H7 (cell line): ENCODE results near the gene TBCD. TPM values are rescaled to one million over a fixed set of nuclear protein-coding genes. Genes with fewer than 3 reads are reported as not detected.

Experiments
- DNase-seq: peaks from one replicate; pipeline ENCODE4 v3.0.0; 2012
- H3K27me3 ChIP-seq: 2 replicates; pipeline ENCODE4 v1.6.0; 2011; ENCODE audit warnings: mild to moderate bottlenecking, low read length; ENCODE audit not compliant: control insufficient read depth, insufficient read depth
- H3K36me3 ChIP-seq: replicated peaks from 2 replicates; pipeline ENCODE4 v1.5.1; 2011; ENCODE audit warnings: low read length; ENCODE audit not compliant: control insufficient read depth, insufficient read depth
- H3K4me3 ChIP-seq: 2 replicates; pipeline ENCODE4 v1.5.1; 2011; ENCODE audit warnings: low read depth, mild to moderate bottlenecking, control low read depth, low read length, moderate library complexity; ENCODE audit not compliant: insufficient read depth
- total RNA-seq: library from RNA; depleted of rRNA; stranded (reverse); fragments of >200 nt; shearing (Covaris generic); gene quantifications from 2 replicates; pipeline ENCODE4 v1.2.3, GENCODE V29; 2014

The TBCD gene
- total RNA-seq, 1 experiment from 2014 or later = 74.1 TPM

DNA sequence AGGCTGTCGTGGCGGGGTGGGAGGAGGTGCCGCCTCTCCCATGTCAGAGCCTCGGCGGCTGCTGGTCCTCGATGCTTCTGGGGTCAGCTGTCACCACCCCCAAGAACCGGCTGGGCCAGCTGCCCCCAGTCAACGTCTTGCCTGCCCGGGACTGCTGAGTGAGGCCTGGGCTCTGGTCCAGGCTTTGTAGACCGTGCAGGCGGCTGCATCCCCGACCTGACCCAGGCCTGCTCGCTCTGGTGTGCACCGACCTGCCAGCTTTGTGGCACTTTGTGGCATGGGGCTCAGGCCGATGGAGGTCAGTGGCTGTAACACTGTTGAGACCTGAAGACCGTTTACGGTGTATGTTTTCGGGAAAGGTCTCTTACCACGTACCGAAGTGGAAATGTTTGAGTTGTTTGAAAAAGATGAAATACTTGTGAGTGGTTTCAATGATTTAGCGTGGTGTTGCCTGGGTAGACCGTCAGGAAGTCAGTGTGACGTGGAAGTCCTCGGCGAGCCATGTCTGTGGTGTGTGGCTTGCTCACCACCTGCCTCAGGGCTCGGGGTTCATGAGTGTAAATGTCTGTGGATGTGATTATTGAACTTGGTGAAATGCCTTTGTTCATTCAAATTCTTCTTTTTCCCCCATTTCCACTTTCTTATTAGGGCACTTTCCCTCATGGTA lies 141.2 kb downstream of the TBCD start:
- no peak overlapping the region for H3K4me3 ChIP-seq
- H3K27me3 ChIP-seq = no peaks in the 10 kb centered on the region
- no peak for DNase-seq
- peaks cover 2% of the 10 kb centered on the region; the same call in 1 of the 2 replicates for H3K36me3 ChIP-seq

DNA sequence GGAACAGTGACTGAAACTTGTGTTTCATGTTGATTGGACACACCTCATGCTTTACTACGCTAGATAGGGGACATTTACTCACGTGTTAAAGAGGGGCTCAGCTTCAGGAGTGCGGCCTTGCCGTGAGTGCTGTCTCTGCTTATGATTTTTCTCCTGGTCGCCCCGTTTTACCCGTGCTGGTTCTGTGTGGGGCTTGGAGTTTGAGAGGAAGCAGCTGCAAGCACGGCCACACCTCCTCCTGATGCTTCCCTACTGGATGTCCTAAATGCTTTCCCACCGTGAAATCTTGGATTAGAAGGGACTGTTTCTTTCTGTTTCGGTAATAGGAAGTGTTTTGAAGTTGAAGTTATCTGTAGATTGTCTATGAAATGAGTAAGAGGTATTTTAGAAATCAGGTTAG lies 141.9 kb downstream of the TBCD start:
- no peaks in the 10 kb centered on the region for H3K27me3 ChIP-seq
- H3K4me3 ChIP-seq = no peak overlapping the region
- H3K36me3 ChIP-seq = peaks cover 2% of the 10 kb centered on the region; the same call in 1 of the 2 replicates
- DNase-seq = no peak

DNA sequence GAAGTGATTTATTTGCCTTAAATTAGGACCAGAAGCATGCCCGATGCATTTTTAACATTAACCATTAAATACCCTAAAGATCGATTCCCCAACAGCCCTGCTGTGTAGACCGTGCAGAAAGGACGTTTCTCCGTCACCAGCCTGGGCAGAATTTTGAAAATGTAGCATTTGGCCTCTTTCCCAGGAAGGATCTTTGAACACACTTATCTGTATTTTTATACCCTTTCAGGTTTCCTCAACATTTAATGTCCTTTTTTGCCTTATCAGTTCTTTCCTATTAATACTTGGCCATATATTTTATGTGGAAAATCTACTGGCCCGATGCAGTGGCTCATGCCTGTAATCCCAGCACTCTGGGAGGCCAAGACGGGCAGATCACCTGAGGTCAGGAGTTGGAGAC lies 142.5 kb downstream of the TBCD start:
- no peak for DNase-seq
- H3K4me3 ChIP-seq = no peak overlapping the region
- peaks cover 2% of the 10 kb centered on the region; the same call in 1 of the 2 replicates for H3K36me3 ChIP-seq
- no peaks in the 10 kb centered on the region for H3K27me3 ChIP-seq

DNA sequence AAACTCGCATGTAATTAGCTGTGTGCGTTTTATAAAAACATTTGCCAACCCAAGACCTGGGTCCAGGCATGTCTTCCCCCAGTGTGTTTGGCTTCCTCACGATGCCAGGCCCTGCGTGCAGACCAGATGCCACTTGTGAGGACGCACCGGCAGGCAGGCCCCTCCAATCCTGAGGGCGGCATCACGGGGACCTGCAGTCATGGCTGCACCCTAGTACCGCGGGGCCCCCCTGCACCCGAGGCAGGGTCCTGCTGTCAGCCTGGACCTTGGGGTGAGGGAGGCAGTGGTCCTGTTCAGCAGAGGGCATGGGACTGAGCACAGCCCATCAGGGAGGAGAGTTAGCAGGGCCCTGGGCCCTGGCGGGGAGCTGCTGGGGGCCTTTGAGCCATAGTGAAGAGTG lies 143.2 kb downstream of the TBCD start:
- no peaks in the 10 kb centered on the region for H3K27me3 ChIP-seq
- H3K36me3 ChIP-seq = peaks cover 2% of the 10 kb centered on the region; the same call in 1 of the 2 replicates
- no peak overlapping the region for H3K4me3 ChIP-seq
- no peak for DNase-seq

DNA sequence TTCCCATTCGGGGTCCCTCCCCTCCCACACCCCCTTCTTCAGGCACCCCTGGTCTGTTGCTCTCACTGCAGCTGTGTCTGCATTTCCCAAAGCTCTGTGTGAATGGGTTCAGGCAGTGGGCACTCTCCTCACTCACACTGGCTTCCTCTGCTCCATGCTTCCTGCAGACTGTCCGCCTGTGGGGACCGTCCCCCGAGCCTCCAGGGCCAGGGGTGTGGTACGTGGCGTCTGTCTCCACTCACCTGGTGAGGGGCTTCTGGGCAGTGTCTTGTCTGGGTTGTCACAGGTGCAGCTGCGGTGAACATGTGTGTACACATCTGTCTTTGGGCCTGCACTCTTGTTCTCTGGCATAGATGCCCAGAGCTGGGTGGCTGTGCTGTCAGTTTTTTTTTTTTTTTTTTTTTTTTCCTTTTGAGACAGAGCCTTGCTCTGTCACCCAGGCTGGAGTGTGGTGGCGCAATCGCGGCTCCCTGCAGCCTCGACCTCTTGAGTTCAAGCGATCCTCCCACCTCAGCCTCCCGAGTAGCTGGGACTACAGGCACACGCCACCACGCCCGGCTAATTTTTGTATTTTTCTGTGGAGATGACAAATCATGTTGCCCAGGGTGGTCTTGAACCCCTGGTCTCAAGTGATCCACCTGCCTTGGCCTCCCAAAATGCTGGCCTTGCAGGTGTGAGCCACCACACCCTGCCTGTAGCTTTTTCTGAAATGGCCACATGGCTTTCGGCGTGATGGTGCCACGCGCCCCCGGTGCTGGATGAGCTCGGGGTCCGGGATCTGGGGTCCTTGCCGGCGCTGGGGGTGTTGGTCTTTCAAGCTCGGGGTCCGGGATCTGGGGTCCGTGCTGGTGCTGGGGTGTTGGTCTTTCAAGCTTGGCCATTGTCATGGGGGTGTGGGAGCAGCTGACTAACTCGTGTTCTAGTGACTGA lies 144.5 kb downstream of the TBCD start:
- no peaks in the 10 kb centered on the region for H3K27me3 ChIP-seq
- DNase-seq = no peak
- no peak overlapping the region for H3K4me3 ChIP-seq
- no peaks in the 10 kb centered on the region; the same call in 1 of the 2 replicates for H3K36me3 ChIP-seq

DNA sequence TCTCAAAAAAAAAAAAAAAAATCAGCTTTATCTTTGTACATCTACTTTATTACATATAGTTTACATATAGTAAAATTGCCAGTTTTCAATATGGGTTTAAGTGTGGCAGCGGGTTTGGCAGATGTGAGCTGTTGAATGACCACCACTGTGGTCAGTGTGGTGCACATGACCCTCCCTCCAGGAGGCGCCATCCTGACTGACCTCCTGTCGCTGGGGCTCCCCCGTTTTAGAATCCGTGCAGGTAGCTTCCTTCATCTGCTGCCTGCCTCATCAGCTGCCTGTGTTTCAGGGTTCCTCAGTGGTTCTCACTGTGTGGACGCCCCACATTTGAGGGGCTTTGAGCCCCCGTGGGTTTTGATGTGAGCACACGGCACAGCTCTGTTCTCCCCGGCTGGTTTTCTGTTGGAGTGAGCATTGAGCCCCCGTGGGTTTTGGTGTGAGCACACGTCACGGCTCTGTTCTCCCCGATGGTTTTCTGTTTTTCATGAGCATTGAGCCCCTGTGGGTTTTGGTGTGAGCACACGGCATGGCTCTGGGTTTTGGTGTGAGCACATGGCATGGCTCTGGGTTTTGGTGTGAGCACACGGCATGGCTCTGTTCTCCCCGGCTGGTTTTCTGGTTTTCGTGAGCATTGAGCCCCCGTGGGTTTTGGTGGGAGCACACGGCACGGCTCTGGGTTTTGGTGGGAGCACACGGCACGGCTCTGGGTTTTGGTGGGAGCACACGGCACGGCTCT lies 145.8 kb downstream of the TBCD start:
- Histone ChIP-seq H3K27me3 (no peaks in the 10 kb centered on the region), H3K36me3 (no peaks in the 10 kb centered on the region; the same call in 1 of the 2 replicates), H3K4me3 (no peak overlapping the region)
- DNase-seq = no peak

DNA sequence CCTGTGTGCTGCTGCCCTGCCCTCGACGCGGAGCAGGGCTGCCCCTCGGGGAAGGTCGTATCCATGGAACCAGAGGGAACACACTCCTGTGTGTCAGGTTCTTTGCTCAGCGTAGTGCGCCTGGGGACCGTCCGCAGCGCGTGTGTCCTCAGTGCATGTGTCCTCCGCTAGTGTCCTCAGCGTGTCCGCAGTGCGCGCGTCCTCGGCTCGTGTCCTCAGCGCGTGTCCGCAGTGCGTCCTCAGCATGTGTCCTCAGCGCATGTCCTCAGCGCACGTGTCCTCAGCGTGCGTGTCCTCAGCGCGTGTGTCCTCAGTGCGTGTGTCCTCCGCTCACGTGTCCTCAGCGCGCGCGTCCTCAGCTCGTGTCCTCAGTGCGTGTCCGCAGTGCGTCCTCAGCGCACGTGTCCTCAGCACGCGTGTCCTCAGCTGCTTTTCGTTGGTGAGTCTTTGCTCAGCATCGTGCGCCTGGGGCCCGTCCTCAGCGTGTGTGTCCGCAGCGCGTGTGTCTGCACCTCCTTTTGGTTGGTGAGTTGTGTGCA lies 147.2 kb downstream of the TBCD start:
- H3K4me3 ChIP-seq = no peak overlapping the region
- DNase-seq = no peak
- peaks cover 3% of the 10 kb centered on the region for H3K36me3 ChIP-seq
- no peaks in the 10 kb centered on the region for H3K27me3 ChIP-seq

DNA sequence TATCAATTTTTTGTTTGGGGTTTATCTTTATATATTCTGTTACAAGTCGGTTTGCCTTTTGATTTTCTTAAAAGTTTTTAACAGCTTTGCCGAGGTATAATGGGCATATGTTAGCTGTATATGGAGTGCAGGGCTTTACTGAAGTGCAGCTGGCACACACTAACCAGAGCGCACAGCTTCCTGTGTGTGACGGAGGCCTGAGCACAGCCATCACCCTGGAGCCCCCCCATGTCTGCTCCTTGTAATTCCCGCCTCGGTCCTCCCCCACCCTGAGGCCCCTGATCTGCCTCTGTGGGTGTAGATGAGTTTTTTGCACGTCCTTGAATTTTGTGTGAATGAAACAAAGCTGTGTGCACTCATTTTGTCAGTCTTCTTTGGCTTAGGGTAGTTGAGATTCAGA lies 148.1 kb downstream of the TBCD start:
- Histone ChIP-seq H3K36me3 (peaks cover 4% of the 10 kb centered on the region), H3K27me3 (no peaks in the 10 kb centered on the region), H3K4me3 (no peak overlapping the region)
- DNase-seq = no peak

DNA sequence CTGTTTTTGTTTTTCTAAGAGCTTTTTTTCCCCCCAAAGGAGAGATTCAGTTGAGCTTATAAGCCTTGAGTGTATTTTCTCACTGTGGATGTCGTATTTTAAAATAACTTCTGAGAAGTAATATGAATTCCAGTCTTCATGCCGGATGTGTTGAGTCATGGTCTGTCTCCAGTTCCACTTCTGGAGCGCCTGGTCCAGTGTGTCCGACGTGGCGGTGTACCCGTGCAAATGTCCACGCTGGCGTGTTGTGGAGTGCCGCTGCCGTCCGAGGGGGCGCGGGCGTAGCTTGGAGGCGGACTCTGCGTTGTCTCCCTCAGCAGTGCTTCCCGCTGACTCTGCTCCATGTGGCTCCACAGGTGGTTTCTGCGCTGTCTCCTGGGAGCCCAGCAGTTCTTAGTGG lies 148.9 kb downstream of the TBCD start:
- H3K36me3 ChIP-seq = peaks cover 4% of the 10 kb centered on the region
- no peak for DNase-seq
- H3K4me3 ChIP-seq = no peak overlapping the region
- H3K27me3 ChIP-seq = no peaks in the 10 kb centered on the region

DNA sequence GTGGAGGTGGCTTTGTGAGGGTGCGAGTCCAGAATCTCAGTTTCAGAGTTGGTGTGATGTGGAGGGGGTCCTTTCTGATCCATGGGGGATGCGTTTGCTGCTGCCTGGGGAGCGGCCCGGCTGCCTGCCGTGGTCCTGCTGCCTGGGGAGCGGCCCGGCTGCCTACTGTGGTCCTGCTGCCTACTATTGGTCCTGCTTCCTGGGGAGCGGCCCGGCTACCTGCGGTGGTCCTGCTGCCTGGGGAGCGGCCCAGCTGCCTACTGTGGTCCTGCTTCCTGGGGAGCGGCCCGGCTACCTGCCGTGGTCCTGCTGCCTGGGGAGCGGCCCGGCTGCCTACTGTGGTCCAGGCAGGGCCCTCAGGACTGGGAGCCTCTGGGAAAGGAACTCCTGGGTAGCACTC lies 149.5 kb downstream of the TBCD start:
- H3K27me3 ChIP-seq = no peaks in the 10 kb centered on the region
- peaks cover 6% of the 10 kb centered on the region for H3K36me3 ChIP-seq
- DNase-seq = no peak
- no peak overlapping the region for H3K4me3 ChIP-seq

DNA sequence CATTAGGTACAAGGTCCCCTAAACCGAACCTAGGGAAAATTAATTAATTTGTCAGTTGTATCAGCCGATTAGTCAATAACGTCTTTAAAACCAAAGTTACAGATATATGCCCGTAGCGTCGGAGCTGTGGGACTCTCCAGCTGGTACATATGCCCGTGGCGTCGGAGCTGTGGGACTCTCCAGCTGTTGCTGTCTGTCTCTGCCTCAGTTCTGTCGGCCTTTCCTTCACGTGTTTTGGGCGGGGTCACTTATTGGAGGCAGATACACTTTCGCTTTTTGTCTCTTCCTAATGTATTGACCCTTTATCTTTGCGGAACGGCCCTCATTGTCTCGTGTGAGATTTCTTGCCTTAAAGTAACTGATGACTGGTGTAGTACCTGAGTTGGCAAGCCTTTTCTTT lies 150.0 kb downstream of the TBCD start:
- Histone ChIP-seq H3K27me3 (no peaks in the 10 kb centered on the region), H3K4me3 (no peak overlapping the region), H3K36me3 (peaks cover 6% of the 10 kb centered on the region)
- no peak for DNase-seq

DNA sequence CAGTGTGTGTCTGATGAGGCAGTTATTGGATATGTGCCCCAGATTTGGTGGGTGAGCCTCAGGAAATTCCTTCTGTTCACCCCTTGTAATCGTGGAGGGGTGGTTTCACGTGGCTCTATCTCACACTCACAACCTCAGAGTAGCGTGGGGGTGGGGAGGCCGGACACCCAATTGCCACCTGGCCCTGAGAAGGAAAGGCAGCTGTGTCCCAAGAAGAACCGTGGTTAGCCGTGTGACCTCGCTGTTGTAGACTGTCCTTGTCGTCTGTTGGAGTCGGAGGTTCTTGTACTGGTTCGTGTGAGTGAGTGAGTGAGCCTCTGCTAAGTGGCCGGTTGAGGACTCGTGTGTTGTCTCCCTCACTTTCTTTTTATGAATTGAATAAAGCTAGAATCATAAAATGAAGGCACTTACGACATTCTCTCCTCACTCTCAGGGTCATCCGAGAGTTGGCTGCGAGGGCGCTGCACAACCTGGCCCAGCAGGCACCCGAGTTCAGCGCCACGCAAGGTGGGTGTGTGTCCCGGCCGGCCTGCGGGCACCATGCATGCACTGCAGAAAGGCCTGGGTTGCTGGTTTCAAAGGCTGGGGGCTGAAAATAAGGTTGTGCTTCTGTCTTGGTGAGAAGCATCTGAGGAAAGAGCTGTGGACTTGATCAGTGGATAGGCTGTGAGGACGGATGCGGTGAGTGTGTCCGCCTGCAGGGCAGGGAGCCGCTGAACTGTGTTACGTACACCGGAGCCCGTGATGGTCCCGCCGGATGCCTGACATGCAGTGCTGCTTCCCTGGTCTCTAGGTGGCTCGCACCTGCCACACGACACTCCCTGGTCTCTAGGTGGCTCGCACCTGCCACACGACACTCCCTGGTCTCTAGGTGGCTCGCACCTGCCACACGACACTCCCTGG lies 151.4 kb downstream of the TBCD start:
- no peak for DNase-seq
- no peak overlapping the region for H3K4me3 ChIP-seq
- H3K36me3 ChIP-seq = peaks cover 12% of the 10 kb centered on the region
- no peaks in the 10 kb centered on the region for H3K27me3 ChIP-seq

DNA sequence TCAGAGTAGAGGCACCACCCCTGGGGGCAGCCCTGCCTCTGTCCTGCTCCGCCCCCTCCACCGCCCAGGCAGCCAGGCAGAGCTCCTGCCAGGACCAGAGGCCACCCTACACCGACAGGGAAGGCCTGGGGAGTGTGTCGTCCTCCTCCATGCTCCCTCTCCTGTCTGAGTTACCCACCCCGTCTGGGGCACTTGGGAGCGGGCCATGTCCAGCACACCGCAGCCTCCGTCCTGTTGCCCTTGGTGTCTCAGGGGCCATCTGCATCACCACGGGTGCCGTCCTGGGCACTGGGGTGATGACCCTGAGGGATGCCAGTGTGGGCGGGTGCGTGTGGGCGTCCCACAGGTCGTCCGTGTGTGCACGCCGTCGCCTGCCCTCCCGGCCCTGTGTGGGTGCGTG lies 153.3 kb downstream of the TBCD start:
- Histone ChIP-seq H3K4me3 (no peak overlapping the region), H3K27me3 (no peaks in the 10 kb centered on the region), H3K36me3 (peaks cover 12% of the 10 kb centered on the region)
- no peak for DNase-seq
